Hindlimb muscle (tissue), 1 donor: Measurements from ENCODE around the gene IRF8. TPM values are rescaled to one million over a fixed set of nuclear protein-coding genes. Genes with fewer than 3 reads are reported as not detected.
"Not testable (repeated sequence)": the region's sequence is repeated elsewhere in the genome, so short reads cannot be mapped to it uniquely, and the experiment has no call there.

Experiments
- DNase-seq: peaks from one replicate; pipeline ENCODE4 v3.0.0-alpha.2; 2013
- polyA plus RNA-seq: library from polyadenylated mRNA; unstranded; fragments of 120-200 nt; gene quantifications from one replicate; pipeline ENCODE4 v1.2.1, GENCODE V29; 2013; ENCODE audit not compliant: insufficient read length

Gene IRF8
- polyA plus RNA-seq, 1 donor: 10.2 TPM

DNA sequence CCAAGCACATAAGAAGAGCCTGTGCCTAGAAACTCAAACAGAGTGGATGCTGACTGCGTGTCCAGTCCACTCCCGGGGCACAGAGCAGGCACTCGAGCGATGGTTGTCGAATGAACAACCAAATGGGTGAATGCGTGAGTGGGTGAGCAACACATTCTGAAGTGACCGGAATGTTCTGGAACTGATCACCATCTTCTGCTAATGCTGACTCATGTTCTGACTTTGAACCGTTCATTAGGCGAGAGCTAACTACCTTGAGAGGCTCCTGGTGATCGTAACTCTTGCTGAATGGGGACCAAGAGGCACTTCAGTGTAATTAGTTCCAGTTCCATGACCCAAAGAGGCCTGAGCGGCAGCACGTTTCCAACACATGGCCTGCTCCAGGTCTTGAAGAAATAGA is 37.9 kb downstream of the IRF8 start:
- no peak for DNase-seq

DNA sequence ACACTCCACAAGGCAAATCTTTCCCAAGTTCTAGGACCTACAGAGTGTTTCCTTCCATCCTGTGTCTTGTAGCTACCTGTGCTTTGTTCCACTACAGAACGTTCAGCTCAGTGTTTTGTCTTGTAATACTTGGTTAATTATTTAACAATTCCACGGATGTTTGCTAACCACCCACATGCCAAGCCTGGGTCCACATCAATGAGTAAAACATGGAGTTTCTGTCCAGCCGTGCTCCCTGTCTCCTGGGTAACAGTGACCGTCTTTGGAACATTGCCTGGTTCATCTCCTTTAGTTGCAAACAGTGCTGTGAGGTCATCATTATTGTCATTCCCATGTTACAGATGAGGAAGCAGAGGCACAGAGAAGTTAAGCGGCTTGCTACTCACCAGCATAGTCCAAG is 41.3 kb downstream of the IRF8 start:
- no peak for DNase-seq

DNA sequence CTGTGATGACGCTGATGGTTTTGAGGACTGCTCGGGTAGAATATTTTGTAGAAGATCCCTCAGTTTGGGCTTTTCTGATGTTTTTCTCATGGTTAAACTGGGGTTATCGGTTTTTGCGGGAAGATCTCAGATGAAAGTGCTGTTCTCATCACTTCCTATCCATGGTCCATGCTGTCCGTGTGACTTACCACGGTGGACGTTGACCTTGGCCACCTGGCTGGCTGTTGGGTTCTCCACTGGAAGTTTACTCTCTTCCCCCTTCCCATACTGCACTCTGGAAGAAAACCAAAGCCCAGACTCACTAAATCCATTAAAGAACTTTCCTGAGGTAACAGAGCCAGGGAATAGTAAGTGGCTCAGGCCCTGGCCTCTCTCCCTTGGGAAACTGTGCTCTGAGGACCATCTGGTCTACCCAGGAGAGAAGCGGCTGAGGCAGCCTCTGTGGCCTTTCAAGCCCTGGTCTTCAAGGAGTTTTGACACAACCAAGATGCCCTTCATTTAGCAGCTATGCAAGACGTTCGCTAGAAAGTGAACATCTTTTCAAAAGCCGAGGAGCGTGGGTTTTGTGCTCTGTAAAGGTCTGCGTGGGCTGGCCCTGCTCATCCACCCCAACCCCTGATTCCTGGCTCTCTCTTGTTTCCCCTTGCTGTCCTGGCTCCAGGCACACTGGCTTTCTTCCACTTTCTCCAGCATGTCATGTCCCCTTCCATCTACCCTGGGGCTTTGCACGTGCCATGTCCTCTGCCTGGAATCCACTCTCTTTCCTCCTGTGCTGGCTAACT is 43.1 kb downstream of the IRF8 start:
- DNase-seq: no peak

DNA sequence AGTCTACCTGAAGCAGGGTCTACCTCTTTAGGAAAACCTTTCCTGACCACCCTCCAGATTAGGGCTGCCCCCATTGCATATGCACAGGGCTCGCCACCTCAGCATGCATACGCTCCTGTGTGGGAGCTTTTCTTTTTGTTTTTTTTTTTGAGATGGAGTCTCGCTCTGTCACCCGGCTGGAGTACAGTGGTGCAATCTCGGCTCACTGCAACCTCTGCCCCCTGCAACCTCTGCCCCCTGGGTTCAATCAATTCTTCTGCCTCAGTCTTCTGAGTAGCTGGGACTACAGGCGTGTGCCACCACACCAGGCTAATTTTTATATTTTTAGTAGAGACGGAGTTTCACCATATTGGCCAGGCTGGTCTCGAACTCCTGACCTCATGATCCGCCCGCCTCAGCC is 43.7 kb downstream of the IRF8 start:
- DNase-seq: not testable (repeated sequence)

DNA sequence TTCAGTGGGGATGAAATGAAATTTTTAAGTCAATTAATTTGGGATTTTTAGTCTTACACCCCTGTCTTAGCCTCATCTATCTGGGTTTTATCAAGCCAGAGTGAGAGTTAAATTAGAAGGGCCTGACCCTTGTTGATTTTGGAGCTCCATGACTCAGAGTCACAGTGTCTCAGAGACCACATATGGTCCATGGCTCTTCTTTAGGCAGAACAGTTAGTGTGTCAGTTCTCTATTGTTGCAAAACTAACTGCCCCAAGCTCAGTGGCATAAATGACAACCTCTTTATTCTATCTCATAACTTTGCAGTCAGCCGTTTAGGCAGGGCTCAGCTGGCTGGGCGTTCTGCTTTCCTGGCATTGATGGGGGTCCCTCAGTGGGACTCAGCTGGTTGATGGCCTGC is 44.7 kb downstream of the IRF8 start:
- no peak for DNase-seq

DNA sequence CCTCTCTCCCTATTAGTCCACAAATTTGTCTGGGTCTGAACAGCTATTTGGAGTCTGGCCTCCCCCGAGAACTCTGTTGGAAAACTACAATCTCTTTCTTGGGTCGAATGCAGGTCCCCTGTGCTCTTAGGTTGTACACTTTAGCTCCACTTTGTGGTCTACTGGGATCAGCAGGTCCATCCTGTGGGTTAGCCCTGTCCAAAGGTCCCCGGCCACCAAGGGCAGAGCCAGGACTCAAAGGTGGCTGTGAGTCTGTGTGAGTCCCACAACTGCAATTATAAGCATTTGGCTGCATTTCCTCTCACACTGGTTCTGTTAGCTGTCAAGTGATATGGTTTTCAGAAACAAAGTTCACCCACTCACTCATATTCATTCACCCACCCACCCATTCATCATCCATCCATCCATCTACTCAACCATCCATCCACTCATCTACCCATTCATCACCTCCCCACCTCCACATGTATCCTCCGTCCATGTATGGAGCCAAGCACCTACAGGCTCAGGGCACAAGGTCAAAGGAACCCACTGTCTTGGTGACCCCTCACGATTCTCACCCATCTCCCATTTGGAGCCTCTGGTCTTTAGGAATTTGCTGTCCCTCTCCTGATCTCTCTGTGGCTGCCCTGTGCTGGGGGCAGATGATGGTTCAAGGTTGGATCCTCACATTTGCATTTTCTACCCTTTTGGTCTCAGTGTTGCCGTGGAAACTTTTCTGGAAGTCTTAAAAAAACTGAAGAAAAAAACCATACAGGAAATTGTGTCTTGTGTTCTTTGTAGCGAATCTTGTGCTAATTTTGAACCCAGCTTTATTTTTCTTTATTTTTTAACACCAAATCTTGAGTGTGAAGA is 45.8 kb downstream of the IRF8 start:
- no peak for DNase-seq

DNA sequence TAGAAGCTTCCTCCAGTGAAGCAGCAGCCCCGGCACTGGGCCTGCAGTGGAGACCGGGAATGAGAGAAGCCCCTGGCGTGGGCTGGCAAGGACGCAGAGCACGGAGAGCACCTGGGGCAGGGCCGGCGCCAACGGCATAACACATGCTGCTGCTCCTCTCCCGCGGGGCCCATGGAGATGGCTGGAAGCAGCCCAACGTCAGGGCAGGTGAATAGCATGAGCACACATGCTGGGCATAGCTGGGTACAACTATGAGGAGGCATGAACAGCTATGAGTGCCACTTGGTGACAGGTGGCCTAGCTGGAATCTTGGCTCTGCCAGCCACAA is 46.4 kb downstream of the IRF8 start:
- no peak for DNase-seq

DNA sequence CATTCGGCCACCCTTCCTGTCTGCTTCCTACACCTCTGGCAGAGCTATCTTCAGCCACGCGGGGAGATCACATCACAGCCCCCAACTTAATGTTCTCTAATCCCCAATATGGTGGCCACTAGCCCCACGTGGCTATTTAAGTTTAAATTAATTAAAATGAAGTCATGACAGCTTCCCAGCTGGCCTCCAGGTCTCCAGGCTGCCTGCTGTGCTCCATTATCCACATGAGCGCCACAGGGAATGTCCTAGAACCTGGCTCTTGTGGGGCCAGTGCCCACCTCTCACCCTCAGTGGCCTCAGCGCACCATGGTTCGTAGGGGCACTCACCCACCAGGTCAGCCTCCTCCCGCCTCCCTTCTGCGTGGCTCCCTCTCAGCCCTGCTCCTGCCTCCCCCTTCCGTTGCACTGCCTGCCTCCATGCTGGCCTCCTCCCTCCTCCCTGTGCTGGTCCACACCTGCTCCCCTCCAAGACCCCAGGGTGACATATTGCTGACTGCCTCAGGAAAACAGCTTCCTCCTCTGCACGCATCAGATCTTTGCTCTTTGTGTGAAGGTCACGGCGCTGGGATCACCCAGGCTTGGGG is 47.7 kb downstream of the IRF8 start:
- no peak for DNase-seq

DNA sequence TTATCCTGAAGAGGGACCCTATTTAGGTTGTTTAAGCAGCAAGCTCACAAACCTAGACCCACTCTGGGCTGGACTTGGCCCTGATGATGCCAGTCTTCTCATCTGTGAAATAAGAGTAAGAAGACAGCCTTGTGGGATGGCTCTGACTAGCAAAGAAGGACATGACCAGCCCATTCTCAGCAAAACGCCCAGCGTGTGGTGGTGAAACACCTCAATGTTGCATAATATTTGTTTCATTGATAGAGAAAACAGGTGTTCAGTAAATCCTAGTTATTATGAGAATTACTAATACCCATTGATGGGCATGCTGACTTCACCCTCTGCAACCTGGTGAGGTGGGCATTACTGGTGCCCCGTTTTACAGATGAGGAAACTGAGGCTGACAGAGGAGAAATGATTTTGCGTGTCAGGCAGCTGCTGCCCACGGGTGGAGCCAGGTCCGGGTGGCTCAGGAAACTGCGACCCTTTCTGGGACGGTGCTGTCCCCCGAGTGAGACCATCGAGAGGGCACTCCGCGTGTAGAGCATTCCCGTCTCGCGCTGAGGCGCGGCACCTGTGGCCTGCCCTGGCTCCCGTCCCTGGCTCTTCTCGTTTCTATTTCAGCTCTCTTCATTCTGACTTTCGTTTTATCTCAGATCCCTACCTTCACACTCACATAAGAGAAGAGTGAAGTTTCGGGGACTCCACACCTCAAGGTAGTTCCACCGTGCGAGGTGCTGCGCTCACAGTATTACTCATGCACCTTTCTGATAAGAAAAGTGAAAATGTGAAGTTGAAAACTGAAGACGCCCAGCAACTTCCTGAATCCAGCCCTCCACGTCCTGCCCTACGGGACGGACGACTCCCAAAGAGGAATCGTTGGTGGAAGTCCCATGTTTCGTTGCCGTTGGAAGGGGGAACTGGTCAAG is 48.5 kb downstream of the IRF8 start:
- no peak for DNase-seq

DNA sequence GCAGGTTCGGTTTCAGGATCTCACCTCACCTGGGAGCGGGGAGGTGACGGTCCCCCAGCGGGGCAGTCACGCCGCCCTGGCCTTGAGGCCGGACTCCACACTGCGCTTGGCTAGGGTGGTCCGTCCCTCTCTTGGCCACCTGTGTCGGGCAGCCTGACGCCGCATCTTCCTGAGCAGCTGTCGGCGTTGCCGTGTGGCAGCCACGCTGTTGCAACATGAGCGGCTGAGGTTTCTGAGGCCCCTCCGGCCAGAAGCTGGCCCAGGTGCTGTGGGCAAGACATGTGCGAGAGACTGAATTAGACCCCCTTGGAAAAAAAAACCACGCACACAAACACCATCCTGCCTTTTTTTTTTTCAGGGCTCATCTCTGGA is 49.2 kb downstream of the IRF8 start:
- DNase-seq: no peak

DNA sequence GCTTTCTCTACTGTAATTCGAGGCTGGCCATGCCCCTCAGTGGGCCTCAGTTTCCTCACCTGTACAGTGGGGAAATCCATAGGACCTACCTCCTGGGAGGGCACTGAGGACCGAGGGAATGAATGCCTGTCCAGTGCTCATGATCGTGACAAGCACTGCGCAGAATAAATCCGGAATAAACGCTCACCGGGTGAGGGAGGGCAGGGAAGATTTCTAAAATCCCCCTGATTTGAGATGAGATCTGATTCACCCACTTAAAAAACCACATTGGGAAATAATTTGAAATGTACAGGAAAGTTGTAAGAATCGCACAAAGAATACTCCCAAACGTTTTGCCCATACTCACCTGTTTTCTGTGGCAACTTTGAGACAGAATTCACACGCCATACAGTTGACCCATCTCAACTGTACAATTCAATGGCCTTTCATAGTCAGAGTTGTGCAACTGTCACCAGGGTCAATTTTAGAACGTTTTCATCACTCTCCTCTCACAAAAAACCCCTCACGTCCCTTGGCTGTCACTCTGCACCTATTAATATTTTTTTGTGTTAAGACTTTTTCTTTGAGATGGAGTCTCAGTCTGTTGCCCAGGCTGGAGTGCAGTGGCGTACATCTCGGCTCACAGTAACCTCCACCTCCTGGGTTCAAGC is 49.8 kb downstream of the IRF8 start:
- no peak for DNase-seq

DNA sequence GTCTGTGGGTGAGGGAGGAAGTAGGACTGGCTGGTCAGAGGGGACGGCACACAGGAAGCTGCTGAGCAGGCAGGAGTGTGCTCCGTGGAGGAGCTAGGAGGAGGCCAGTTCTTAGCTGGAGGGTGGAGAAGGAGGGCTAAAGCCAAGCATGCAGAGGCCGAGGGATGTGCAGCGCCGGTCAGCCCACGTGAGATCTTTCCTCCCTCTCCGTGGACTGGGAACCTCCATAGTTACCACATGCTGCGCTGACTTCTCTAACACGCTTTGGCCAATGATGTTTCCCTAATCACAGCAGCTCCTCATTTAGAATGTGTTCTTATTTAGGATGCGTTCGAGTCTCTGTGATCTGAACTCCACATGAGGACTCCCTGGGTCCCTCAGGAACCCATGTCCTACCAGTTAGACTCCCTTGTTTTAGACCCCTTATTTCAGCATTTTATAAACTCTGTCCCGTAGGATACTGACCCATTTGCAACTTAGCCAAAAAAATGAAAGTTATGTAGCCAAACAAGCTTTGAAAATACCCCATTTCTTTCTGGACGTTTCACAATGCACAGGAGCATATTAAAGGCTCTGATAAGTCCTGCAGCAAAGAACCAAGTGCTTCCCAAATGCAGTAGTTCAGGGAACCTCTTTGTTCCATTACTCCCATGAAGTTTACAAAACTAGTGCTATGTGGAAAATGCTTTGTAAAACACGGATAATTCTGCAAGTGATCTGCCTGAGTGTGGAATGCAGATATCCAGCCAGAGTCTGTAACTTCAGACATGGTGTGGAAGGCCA is 51.4 kb downstream of the IRF8 start:
- DNase-seq: no peak

DNA sequence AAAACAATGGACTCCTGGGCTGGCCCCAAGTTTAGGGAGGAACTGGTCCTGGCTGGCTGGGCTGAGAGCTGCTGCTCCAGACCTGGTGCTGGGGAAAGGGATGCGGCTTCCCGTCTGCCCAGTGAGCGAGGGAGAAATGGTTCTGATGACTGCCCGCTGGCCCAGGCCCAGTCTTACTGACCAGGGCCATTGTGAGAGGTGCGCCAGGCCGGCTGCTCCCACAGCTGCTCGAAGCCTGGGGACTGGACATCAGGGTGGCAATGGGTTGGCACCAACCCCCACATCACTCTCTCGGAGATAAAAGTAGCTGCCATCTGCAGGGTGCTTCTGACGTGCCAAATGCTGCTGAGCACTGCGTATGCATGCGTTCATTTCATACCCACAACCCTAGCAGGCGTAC is 53.2 kb downstream of the IRF8 start:
- DNase-seq: no peak

DNA sequence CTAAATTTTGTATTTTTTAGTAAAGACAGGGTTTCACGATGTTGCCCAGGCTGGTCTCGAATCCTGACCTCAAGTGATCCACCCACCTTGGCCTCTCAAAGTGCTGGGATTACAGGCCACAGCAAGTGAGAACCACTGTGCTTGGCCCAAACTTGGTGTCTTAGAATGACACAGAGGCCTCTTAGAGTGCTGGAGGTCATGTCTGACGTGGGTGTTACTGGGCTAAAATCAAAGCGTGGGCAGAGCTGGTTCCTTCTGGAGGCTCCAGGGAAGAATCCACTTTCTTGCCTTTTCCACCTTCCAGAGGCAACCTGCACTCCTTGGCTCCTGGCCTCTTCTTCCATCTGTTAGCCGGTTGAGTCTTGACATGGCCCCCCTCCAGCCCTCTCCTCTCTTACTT is 53.8 kb downstream of the IRF8 start:
- no peak for DNase-seq

DNA sequence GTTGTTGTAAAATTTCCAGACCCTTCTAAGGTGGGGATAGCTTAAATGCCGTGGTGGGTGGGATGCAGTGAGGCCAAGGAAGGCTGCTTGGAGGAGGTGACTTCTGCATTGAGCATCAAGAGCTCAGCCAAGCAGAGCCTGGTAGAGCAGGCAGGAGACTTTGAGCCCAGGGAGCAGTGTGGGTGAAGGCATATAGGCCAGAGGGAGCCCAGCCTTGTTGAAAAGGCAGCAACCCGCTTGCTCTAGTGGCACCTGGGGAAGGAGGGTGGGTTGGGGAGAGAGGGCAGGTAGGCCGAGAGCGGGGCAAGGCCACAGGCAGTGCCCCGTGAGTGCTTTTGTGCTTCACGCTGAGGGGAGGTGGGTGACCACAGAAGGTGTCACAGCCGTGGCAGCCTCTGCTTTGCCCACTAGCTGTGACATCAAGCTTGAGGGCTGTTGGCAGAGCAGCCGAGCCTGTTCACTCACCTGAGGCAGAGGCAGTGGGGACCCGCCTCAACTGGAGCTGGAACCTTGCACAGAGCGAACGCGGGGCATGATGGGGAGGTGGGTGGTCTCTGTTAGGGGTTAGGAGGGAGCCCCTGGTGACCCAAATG is 56.1 kb downstream of the IRF8 start:
- no peak for DNase-seq

DNA sequence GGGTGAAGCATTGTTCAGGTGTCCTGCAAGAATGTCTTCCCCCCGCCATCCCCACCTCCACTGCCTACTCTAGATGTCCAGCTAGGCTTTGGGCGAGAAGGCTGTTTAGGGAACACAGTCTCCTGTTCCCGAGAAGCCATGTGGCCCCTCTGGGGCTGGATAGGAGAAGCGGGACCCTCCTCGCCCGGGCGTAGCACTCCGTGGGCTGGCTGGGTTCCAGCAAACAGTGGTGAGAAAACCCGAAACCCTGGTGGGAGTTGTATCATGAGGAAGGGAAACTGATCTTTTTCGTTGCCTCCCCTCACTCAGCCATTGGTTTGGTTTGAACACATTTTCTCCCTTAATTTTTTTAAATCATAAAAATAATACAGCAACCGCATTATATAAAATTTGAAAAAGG is 56.6 kb downstream of the IRF8 start:
- no peak for DNase-seq

DNA sequence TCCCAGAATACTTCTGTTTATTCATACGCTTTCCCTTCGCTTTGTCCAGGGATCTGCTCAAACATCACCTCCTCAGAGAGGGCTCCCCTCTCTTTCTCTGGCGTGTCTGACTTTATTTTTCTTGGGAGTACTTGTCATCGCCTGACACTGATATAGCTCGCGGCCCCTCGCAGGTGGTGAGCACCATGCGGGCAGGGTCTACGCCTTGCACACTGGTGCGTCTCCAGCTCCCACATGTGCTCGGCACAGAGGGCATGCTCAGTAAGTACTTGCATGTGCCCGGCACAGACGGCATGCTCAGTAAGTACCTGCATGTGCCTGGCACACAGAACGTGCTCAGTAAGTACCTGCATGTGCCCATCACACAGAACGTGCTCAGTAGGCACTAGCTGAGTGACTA is 57.5 kb downstream of the IRF8 start:
- DNase-seq: no peak

DNA sequence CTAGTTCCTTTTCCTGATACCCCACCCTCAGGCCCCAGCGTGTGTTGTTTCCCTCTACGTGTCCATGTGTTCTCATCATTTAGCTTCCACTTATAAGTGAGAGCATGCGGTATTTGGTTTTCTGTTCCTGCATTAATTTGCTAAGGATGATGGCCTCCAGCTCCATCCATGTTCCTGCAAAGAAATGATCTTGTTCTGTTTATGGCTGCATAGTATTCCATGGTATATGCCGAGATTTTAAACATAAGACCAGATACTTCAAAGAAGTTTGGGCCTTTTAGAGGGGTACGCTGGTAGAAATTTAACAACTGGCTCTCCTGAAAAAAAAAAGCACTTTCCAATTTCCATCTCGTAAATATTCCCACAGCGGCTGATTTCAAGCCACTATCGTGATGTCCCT is 59.8 kb downstream of the IRF8 start:
- DNase-seq: no peak

DNA sequence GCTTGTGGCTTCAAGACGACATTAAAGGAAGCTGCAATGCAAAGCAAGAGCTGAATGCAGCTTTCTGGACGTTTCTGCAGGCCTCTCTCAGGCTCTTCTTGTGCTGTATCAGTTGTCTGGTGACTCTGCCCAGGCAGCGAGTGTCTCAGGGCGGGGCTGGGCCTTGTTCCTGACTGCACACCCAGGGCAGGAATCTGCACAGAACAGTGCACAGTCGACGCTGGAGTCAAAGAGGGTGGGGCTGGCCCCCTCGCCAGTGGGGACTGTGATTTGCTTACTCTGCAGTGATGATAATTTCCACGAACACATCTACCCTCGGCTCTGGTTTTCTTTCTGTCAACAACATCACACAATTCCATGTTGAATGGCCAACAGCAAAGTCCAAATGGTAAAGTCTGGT is 60.7 kb downstream of the IRF8 start:
- DNase-seq: no peak

DNA sequence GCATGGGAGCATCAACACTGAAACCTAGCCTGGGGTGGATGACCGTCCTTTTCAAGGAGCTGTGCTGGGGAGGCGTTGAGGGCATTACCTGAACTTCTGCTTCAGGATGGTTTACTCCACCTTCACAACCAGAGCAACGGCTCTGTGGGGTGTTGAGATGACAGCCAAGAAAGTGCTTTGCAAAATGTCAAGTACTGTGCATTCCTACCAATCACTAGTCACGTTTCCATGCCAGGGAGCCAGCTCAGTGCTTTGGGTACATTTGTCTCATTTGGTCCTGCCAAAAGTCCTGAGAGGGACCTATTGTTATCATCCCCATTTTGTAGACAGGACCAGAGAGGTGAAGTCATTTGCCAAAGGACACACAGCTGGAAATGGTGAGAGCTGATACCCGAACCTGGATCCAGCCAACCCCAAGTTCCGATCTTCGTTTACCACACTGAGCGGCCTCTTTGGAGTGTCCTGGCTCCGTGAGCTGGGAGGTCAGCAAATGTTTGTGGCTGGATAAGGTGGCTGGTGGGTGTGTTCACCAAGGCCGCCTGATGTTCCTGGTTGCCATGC is 61.6 kb downstream of the IRF8 start:
- DNase-seq: no peak
